ENCODE measurements around the gene TMEM82.

TMEM82 gene

DNA sequence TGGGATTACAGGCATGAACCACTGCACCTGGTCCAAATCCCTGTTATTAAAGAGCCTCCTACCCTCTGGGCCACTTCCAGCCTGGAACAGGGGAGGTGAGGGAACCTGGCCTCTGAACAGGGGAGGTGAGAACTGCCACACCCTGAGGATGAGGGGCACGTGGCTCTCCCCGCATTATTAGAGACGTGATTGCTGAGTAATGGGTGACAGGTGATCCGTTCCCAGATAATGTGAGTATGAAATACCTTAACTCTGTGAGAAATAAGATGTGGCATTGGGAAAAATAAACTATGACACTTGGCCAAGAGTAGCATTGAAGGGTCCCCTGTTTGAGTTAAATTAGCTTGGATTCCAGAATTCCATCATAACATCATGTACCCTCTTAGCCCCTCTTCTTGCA is 19.9 kb upstream of the TMEM82 start:
- no peak for DNase-seq

DNA sequence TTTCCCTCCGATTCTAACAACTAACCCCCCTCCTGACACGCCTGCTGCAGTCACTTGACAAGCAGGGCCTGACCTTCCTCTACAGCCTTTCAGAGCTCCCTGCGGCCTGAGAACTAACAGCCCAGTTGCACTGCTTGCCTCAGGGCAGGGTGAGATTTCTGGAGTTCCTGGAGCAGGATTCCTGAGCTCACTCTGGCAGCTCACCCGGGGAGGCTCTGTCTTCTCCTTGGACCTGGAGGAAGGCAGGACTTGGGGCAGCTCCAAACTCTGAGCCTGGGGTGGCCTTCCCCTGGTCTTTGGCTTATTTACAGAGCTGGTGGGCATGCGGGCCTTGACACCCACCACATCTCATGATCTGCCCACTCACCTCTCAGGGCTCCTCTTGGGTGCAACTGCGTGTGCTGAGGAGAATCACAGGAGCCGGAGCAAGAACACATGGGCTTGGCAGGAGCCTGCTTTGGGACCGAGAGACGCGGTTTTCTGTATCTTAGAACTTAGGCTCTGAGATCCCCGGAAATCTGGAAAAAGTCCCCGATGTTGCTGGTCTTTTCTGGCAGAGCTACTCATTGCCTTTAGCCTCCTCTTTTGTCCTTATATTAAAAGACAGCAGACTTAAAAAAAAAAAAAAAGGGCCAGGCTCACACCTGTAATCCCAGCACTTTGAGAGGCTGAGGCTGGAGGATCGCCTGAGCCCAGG is 19.3 kb upstream of the TMEM82 start:
- DNase-seq, result no peak

DNA sequence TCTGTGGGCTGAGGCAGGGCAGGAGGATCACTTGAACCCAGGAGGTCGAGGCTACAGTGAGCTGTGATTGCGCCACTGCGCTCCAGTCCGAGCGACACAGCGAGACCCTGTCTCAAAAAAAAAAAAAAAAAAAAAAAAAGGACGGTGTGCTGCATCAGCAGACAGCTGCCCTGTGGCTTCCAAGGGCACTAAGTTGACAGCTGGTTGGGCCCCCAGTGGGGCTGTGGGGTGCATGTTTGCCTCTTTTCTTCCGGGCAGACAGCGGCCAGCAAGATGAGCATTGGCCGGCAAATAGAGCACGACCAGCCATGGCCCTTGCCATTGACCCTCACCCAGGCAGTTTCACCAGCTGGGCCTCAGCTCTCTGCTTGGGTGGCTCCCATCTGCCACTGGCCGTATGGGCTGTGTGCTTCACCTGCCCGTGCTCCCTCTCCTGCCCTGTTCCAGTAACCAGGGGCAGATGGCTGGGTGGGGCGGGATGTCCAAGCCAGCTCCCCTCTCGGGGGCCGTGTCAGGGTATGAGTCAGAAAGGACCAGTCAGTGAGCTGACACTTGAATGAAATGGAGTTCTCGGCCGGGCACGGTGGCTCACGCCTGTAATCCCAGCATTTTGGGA is 18.6 kb upstream of the TMEM82 start:
- no peak for DNase-seq

DNA sequence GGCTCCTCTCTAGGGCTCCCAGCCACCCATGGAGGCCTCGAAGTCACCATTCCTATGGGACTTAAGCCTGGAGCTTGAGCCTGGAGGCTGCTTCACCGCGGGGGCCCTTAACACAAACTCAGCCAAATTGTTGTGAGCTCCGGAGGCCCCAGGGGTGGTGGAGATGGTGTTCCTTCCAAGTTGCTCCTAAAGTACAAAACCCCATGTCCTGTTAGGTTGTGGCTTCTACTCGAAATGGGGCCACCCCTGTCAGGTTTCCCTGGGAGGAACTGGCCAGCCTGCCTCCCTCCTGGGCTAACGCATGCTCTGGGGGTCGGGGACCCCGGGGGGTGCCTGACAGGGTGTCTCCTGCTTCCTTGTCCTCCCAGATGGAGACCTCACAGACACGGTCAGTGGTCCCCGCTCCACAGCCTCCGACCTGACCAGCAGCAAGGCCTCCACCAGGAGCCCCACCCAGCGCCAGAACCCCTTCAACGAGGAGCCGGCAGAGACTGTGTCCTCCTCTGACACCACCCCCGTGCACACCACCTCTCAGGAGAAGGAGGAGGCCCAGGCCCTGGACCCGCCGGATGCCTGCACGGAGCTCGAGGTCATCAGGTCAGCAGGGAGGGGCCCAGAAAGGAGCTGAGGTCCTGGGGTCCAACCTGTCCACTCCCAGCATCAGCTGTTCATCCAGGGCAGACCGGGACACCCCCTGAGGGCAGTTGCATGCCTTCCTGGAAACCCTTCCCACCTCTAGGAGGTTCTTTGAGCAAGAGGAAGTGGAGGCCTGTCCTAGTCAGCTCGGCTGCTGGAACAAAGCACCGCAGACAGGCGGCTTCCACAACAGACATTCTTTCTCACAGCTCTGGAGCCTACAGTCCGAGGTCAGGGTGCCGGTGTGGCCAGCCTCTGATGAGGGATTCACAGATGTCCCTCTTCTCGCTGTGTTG is 17.1 kb upstream of the TMEM82 start:
- no peak for DNase-seq

DNA sequence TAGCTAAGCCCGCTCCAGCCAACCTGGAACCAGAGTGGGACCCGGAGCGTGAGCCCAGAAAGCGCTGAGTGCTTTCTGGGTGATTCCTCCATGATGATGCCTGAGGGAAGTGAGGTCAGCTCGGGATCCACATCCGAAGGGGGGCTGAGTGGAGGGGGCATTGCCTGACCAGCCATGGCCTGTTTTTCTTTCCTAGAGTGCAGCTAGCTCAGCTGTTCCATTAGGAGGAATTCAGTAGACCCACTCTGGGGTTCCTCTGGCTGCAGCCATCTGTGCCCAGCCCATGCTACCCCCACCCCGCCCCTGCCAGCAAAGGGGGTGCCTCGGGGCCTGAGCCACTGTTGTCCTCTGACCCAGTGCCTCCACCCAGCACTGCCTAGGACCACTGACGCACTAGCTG is 15.8 kb upstream of the TMEM82 start:
- no peak for DNase-seq

DNA sequence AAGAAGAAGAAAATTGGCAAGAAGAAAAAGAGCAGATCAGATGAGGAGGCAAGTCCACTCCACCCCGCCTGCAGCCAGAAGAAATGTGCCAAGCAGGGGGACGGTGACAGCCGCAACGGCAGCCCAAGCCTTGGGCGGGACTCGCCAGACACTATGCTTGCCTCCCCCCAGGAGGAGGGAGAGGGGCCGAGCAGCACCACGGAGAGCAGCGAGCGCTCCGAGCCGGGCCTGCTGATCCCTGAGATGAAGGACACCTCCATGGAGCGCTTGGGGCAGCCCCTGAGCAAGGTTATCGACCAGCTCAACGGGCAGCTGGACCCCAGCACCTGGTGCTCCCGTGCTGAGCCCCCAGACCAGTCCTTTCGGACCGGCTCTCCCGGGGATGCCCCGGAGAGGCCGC is 15.3 kb upstream of the TMEM82 start:
- no peak for DNase-seq

DNA sequence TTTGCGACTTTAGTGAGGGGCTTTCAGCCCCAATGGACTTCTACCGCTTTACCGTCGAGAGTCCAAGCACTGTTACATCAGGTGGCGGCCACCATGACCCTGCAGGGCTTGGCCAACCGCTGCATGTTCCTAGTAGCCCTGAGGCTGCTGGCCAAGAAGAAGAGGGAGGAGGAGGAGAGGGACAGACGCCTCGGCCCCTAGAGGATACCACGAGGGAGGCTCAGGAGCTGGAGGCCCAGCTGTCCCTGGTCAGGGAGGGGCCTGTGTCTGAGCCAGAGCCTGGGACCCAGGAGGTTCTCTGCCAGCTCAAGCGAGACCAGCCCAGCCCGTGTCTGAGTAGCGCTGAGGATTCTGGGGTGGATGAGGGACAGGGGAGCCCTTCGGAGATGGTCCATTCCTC is 14.9 kb upstream of the TMEM82 start:
- no peak for DNase-seq

DNA sequence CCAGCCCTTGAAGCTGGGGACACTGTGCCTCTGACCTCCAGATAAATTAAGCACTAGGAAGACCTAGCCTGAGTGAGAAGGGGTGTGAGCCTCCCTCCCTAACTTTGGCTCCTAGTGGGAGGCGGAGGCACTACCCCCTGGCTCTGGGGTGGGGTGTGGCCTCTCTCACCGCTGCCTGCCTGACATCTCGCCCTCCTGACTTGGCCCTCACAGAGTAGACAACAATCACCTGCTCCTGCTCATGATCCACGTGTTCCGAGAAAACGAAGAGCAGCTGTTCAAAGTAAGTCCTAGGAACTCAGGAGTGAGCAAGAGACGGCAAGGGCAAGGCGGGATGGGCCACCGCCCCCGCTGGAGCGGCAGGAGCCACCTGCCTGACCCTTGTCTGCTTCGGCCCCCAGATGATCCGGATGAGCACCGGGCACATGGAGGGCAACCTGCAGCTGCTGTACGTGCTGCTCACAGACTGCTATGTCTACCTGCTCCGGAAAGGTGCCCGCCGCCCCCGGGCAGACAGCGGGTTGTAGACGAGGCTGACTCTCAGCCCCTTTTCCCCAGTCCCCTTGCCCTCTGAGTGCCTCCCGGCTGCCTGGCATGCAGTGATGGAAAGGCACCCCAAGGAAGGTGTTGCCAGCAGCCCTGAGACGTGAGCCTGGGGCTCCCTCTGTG is 14.3 kb upstream of the TMEM82 start:
- no peak for DNase-seq

DNA sequence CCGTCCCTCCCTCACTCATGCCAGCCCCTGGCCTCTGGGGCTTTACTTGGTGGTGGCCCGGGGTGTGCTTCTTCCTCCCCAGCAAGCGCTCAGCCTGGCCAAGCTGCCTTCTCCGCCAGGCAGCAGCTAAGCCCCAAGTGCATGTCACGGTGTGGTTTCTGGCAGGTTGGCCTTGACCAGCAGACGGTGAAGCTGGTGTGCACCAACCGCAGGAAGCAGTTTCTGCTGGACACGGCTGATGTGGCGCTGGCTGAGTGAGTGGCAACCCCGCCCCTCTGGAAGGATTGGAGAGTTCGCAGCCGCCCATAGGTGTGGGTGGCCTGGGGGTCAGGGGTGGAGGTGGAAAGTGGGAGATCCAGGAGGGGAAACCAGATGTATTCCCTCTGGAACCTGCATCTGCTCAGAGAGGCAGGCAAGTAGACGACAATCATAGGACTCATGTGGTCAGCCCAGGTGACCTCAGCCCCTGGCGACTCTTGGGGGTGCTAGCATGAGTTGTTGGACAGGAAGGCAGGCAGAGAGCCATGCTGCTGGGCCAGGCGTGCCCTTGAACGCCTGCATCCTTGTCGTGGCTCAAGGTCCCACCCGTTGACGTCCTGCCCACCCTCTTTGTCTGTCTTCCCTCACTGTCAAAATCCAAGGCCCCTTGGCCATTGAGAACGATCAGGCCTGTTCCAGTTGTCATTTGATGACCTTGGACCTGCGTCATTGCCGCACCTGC is 13.2 kb upstream of the TMEM82 start:
- DNase-seq, result no peak

DNA sequence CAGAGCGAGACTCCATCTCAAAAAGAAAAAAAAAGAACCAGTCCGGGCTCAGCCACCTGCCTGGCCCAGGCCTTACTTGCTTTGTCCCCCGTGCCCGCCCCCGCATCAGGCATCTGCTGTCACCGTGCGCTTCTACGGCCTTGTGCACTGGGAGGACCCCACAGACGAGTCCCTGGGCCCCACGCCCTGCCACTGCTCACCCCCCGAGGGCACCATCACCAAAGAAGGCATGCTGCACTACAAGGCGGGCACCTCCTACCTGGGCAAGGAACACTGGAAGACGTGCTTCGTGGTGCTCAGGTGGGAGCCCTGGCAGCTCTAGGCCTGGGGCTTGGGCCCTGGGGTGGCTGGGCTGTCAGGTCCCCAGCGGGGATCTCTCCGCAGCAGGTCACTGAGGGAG is 11.9 kb upstream of the TMEM82 start:
- no peak for DNase-seq

DNA sequence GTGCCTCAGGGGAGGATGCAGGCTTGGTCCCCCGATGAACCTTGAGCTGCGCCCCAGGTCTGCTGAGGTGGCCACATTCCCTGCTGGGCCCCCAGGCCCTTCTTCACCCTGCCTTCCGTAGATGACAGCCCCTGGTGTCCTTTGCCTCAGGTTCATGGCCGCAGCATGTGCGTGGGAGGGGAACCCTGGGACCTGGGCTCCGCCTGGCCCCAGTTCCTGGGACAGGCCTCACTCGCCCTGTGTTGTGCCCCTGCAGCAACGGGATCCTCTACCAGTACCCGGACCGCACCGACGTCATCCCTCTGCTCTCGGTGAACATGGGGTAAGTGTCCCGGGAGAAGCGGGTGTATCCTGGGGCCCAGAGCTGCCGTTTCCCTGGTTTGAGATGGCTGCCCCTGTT is 11.4 kb upstream of the TMEM82 start:
- no peak for DNase-seq

DNA sequence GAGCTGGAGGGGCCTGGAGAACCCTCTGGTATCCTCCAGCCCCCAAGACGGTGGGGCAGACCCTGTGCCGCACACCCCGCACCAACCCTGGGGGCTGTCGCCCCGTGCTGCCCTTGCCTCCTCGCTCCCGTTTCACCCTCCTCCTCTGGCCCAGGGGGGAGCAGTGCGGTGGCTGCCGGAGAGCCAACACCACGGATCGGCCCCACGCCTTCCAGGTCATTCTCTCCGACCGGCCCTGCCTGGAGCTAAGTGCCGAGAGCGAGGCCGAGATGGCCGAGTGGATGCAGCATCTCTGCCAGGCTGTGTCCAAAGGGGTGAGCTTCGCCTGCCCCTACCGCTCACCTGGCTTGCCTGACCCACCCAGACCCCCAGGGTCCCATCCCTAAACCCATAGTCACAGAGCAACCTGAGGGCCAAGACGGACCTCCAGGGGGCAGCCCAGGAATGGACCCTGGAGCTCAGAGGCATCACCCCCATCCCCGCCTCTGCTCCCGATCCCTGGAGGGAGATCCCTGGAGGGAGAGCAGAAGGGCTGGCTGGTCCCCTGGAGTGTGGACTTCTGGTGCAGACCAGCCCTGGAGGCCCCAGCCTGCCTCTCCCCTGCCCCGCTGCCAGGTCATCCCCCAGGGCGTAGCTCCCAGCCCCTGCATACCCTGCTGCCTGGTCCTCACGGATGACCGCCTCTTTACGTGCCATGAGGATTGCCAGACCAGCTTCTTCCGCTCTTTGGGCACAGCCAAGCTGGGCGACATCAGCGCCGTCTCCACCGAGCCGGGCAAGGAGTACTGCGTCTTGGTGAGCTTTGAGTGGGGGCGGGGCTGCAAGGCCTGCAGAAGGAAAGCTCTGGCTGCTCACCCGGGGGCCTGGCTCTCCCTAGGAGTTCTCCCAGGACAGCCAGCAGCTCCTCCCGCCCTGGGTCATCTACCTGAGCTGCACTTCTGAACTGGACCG is 10.3 kb upstream of the TMEM82 start:
- DNase-seq, result no peak

DNA sequence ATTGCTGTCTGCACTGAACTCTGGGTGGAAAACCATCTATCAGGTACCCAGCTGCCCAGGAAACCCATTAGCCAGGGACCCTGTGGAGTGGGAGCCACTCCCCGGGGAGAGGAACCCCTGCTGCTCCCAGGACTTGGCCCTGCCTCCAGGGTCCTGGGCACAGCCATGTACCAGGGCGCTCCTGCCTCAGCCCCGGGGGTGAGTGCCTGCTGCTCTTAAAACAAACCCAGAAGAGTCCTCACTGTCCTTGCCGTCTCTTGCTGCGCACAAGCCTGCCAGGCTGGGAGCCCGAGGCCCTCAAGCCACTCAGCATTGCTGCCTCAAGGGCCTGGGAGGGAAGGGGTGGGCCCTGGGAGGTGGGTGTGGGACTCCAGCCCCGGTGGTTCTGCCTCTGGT is 9.6 kb upstream of the TMEM82 start:
- DNase-seq, result no peak

DNA sequence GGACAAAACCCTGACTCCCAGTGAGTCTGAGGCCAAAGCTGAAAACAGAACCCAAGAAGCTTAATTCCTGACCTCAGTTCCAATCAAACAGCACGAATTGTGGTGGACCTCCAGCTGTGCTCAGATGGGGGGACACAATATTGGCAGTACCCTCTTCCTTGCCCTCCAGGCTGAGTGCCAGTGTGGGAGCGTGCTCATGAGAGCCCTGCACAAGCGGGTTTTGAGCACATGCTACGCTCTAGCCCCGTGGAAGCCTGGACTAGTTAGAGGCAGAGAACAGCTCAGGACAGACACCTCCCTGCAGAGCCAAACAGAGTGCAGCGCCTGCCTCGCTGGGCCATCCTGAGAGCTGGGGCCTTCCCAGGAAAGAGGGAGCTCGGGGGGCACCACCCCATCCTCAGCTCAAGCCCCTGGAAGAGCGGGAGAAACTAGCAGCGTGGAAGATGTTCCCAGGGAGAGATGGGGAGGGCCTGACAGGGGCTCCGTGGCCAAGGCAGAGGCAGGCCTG is 9.0 kb upstream of the TMEM82 start:
- DNase-seq, result no peak

DNA sequence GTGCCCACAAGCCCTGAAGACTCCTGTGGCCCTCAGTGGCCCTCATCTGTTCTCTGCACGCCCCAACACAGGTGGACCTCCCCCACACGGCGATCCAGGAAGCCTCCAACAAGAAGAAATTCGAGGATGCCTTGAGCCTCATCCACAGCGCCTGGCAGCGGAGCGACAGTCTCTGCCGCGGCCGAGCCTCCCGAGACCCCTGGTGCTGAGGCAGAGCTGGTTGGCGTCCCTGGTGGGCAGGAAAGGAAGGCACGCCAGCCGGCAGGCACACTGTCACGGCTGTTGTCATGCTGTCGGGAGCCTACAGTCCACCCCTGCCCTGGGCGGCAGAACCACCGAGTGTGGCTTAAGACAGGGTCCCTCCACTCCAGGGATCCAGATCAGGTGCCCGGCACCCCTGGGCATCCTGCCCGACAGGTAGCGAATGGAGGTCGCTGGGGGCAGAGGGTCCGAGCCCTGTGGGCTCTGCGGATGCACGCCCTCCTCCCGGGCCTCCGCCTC is 8.5 kb upstream of the TMEM82 start:
- no peak for DNase-seq

DNA sequence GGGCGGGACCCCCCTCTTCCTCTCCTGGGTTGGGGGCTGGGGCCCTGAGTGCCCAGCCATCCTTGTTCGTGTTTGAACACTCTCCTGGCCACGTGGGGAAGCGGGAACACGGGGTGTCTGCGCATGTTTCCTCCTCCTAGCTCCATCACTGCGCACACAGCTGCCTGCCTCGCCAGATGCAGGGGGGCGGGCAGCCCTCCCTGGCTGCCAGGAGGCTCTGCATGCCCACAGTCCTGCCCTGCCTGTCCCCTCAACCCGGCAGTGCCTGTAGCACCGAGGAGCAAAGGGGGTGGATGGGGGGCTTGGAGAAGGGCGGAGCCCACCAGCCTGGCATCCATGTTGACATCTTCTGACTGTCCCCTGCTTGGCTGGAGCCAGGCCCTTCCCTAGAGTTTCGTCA is 8.0 kb upstream of the TMEM82 start:
- DNase-seq, result no peak

DNA sequence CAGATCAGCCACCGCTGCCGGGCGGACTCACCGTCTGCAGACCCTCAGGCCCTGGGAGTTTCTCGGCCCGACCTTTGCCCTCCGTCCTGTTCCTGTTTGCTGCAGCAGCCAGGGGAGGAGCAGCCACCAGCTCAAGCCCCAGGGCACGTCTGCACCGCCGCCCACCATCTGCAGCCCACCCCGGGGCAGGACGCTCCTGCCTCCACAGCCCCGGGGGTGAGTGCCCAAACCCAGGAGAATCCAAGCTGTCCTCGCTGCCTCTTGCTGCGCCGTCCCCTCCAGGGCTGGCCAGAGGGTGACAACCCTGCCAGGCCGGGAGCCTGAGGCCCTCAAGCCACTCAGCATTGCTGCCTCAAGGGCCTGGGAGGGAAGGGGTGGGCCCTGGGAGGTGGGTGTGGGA is 7.4 kb upstream of the TMEM82 start:
- DNase-seq, result no peak

DNA sequence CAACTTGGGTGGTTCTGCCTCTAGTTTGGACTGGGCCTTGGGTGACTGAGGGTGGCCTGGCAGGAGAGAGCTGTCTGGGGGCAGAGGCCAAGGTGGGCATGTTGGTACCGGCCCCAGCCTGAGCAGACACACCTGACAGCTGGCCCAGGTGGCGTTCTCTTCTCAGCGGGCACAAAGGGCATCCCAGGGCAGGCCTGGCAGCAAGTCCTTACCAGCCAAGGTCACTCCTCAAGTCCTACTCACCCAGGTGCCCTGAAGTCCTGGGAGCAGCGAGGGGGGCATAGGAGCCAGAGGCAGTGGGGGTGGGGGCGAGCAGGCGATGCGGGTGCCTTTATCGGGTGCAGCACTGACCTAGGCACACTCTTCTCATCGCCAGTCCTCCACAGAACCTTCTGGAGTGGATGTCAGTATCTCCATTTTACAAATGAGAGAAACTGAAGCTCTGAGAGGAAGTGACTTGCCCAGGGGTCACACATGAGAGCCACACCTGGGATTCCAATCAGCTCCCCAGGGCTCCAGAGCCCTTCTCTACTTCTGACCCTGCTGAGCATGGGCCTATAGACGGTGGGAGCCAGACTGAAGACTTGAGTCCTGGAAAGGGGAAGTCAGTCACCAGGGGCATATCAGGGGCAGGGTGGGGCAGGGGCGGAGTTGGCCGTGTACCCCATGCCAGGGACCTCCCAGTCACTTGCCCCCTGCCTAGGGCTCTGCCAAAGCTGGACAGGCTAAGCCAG is 6.8 kb upstream of the TMEM82 start:
- DNase-seq, result no peak

DNA sequence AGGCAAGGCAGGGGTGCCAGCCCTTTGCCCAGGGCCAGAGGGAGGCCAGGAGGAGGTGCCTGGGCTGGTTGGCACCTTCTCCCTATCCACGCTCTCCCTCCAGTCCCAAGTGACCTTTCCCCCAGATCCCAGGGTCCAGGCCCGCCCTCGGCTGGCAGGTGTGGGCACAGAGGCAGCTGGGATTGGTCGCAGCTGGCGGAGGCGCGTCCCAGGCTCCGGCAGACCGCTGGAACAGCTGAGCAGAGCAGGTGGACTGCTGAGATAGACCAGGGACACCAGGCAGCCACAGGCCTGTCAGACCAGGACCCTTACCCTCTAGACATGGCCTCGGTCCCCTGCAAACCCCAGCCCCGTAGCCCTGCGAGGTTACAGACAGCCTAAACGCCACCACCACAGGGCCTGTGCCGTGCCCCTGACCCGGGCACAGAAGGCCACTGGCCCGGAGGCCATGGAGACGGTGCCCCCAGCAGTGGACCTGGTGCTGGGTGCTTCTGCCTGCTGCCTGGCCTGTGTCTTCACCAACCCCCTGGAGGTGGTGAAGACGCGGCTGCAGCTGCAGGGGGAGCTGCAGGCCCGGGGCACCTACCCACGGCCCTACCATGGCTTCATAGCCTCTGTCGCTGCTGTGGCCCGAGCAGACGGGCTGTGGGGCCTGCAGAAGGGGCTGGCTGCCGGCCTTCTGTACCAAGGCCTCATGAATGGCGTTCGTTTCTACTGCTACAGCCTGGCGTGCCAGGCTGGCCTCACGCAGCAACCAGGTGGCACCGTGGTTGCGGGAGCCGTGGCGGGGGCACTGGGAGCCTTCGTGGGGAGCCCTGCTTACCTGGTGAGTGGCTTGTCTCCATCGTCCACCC is 6.0 kb upstream of the TMEM82 start, which contains the start of gene SLC25A34:
Gene SLC25A34 (plus strand): TSS at position 221 of the 854 bp plus-strand sequence. CDS start 228 bp downstream, at position 449.
- no peak for DNase-seq
